Glutamatergic neuron (in vitro differentiated cells): Measurements from ENCODE around the gene ATP6V1G3. TPM values are rescaled to one million over a fixed set of nuclear protein-coding genes. Genes with fewer than 3 reads are reported as not detected.

Experiments
- DNase-seq: peaks from one replicate; pipeline ENCODE4 v3.0.0; 2022
- H3K27ac Mint-ChIP-seq: one replicate; pipeline ENCODE4 v1.8.0; 2020; ENCODE audit warnings: mild to moderate bottlenecking, mixed read lengths, inconsistent platforms; ENCODE audit not compliant: unreplicated experiment
- H3K27me3 Mint-ChIP-seq: one replicate; pipeline ENCODE4 v1.8.0; 2020; ENCODE audit warnings: mild to moderate bottlenecking, moderate library complexity, mixed read lengths, inconsistent platforms; ENCODE audit not compliant: unreplicated experiment
- H3K36me3 Mint-ChIP-seq: one replicate; pipeline ENCODE4 v1.8.0; 2020; ENCODE audit warnings: mild to moderate bottlenecking, mixed read lengths, inconsistent platforms; ENCODE audit not compliant: unreplicated experiment
- H3K4me1 Mint-ChIP-seq: one replicate; pipeline ENCODE4 v1.8.0; 2020; ENCODE audit warnings: mild to moderate bottlenecking, low read depth, mixed read lengths, inconsistent platforms; ENCODE audit not compliant: unreplicated experiment
- H3K4me3 Mint-ChIP-seq: one replicate; pipeline ENCODE4 v1.8.0; 2020; ENCODE audit warnings: mild to moderate bottlenecking, mixed read lengths, inconsistent platforms; ENCODE audit not compliant: unreplicated experiment
- H3K9me3 Mint-ChIP-seq: one replicate; pipeline ENCODE4 v1.8.0; 2020; ENCODE audit warnings: mild to moderate bottlenecking, moderate library complexity, mixed read lengths, inconsistent platforms; ENCODE audit not compliant: unreplicated experiment
- total RNA-seq: library from RNA; stranded (reverse); fragmentation: NEBNext Ultra II Directional; extraction: Animal tissue kit (Norgen Biotek cat#: 25700); gene quantifications from one replicate; pipeline ENCODE4 v1.2.1, GENCODE V29; 2021; ENCODE audit not compliant: unreplicated experiment
- TF ChIP-seq, protein P1 (sequence below): fragments of 200-600 bp; sonication (generic); IDR thresholded peaks from one replicate; pipeline ENCODE4 v1.5.0; 2021; ENCODE audit not compliant: partially characterized antibody, unreplicated experiment

The ATP6V1G3 gene
- total RNA-seq, 1 donor from 2014 or later = not detected

DNA sequence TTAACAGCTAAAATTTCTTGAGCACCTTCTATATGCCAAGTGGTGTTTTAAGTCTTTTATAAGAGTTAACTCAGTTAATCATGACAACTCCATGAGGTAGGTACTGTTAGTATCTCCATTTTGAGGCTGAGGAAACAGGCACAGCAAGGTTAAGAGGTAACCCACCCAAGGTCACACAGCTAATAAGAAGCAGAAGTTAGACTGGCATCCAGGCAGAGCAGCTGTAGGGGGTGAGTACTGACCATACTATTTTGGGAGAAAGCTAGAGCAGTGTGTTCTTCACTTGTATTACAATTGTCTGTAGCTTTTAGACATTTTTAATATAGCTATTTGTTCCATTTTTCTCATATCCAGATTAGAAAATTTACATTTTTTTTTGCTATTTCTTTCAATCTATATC, 4.8 kb downstream of the ATP6V1G3 start:
- H3K36me3 Mint-ChIP-seq = no peaks in the 10 kb centered on the region
- peaks cover 13% of the 10 kb centered on the region for H3K4me1 Mint-ChIP-seq
- H3K27ac Mint-ChIP-seq = no peak overlapping the region
- TF ChIP-seq, protein P1, sequence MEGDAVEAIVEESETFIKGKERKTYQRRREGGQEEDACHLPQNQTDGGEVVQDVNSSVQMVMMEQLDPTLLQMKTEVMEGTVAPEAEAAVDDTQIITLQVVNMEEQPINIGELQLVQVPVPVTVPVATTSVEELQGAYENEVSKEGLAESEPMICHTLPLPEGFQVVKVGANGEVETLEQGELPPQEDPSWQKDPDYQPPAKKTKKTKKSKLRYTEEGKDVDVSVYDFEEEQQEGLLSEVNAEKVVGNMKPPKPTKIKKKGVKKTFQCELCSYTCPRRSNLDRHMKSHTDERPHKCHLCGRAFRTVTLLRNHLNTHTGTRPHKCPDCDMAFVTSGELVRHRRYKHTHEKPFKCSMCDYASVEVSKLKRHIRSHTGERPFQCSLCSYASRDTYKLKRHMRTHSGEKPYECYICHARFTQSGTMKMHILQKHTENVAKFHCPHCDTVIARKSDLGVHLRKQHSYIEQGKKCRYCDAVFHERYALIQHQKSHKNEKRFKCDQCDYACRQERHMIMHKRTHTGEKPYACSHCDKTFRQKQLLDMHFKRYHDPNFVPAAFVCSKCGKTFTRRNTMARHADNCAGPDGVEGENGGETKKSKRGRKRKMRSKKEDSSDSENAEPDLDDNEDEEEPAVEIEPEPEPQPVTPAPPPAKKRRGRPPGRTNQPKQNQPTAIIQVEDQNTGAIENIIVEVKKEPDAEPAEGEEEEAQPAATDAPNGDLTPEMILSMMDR = no peak
- no peaks in the 10 kb centered on the region for H3K9me3 Mint-ChIP-seq
- H3K27me3 Mint-ChIP-seq = no peaks in the 10 kb centered on the region
- no peak for DNase-seq
- H3K4me3 Mint-ChIP-seq = no peak overlapping the region

DNA sequence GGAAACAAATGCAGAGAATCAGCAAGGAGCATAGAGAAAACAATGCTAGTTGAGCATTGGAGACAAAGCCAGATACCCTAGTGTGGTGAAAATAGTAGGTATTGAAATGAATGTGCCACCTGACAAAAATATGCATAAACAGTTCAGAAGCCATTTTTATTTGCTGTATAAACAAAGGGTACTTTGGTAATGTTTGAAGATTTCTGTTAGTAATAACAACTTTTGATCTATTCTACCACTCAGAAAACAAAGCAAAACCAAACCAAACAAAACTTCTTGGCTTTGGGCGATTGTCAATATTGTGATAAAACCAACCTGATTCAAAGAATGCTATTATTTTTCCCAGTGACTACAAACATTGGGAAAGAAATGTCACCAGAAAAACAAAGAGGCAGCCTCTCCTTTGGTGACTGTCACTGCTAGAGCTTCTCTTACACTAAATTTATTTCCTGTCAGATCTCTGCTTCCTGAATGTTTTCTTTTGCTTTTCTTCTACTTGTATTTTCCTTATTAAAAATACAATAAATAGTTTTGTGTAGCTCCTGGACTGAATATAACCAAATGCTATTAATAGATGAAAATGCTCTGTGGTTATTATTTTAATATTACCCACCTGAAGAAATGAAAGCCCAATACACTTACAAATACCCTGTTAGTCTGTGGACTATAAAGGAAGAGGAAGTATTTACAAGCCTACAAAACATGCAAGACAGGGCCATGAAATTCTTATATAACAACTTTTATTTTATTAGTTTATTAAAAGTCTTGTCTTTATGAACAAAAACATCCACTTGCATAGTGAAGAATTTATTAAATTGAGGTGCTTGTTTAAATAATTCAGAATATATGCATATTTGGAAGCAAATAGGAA, 5.7 kb downstream of the ATP6V1G3 start:
- no peaks in the 10 kb centered on the region for H3K27me3 Mint-ChIP-seq
- no peaks in the 10 kb centered on the region for H3K9me3 Mint-ChIP-seq
- no peak overlapping the region for H3K27ac Mint-ChIP-seq

DNA sequence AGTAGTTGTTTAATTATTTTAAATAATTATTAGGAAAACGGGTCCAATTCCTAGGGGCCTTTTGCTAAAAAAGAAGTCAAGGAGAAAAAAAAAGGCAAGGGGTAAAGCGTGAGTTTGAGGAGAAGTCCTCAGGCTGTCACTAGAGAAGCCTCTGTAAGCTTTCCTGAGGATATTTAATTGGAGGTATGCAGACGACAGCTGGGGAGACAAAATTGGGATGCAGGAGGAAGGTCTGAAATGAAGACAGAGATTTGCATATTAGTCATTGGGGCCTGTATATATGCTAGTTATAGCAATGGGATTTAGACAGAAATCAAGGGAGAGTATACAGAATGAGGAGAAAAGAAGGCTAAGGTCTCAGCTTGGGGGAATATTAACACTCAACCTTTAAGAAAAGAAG, 8.6 kb downstream of the ATP6V1G3 start:
- H3K4me3 Mint-ChIP-seq = no peak overlapping the region
- H3K36me3 Mint-ChIP-seq = no peaks in the 10 kb centered on the region
- TF ChIP-seq, protein P1 = no peak
- H3K4me1 Mint-ChIP-seq = peaks cover 21% of the 10 kb centered on the region
- H3K27me3 Mint-ChIP-seq = no peaks in the 10 kb centered on the region
- DNase-seq = no peak
- H3K27ac Mint-ChIP-seq = peak overlapping the region; percentile 19
- H3K9me3 Mint-ChIP-seq = peaks cover 1% of the 10 kb centered on the region

More for the DNA sequence above, 5.7 kb downstream of the ATP6V1G3 start:
- no peak for DNase-seq
- TF ChIP-seq, protein P1 = no peak
- Mint-ChIP-seq H3K4me3 (no peak overlapping the region), H3K4me1 (peaks cover 18% of the 10 kb centered on the region), H3K36me3 (no peaks in the 10 kb centered on the region)

DNA sequence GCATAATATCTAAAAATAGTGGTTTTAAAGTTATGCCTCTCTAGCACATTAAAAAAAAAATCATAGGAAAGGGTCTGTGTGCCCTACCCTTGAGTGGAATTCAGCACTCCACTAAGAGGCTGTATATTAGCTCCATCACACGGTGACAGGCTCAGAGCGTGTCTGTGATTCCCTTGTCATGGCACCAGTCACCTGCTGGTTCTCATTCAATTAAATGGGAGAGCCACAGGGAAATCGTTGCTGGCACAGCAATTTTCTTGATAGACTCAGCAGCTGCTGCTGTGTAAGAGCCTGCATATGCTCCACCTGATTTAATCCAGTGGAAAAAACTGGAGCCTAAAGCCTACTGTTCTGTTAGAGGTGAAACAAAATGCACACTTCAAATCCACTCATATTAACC, 9.5 kb downstream of the ATP6V1G3 start:
- Mint-ChIP-seq H3K36me3 (no peaks in the 10 kb centered on the region), H3K27ac (peak overlapping the region; percentile 46)
- TF ChIP-seq, protein P1 = no peak

DNA sequence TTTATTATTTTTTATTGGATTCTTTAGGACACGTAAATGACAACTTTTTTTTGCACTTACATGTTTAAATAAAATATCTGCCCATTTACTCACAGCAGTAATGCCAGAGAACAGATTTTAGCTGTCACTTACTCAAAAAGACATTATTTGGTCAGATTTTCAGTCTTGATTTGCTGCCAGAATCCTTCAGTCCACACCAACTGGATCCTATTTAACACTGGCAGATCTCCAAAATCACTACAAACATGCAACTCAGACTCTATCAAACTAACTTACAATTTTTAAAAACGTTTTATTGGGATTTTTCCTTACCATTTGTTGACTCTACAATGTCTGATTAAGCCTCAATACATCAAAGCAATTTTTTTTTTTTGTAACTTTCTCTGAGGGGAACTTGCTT, 11.1 kb downstream of the ATP6V1G3 start:
- H3K4me1 Mint-ChIP-seq = peaks cover 23% of the 10 kb centered on the region
- H3K36me3 Mint-ChIP-seq = no peaks in the 10 kb centered on the region
- peaks cover 1% of the 10 kb centered on the region for H3K9me3 Mint-ChIP-seq
- DNase-seq = no peak
- no peak overlapping the region for H3K4me3 Mint-ChIP-seq
- no peaks in the 10 kb centered on the region for H3K27me3 Mint-ChIP-seq
- TF ChIP-seq, protein P1 = no peak
- H3K27ac Mint-ChIP-seq = no peak overlapping the region

More for the DNA sequence above, 9.5 kb downstream of the ATP6V1G3 start:
- H3K4me1 Mint-ChIP-seq = peaks cover 23% of the 10 kb centered on the region
- peaks cover 1% of the 10 kb centered on the region for H3K9me3 Mint-ChIP-seq
- no peaks in the 10 kb centered on the region for H3K27me3 Mint-ChIP-seq
- peak; percentile 26 for DNase-seq
- no peak overlapping the region for H3K4me3 Mint-ChIP-seq
